GM21737 (cell line): Measurements from ENCODE around the gene TMEM40.
A peak's percentile ranks its signal among the peaks of the same experiment; 100 is the strongest.
"Not testable (repeated sequence)": the region's sequence is repeated elsewhere in the genome, so short reads cannot be mapped to it uniquely, and the experiment has no call there.

ENCODE experiments used
- ATAC-seq: cut with Tn5 transposase; IDR thresholded peaks from one replicate; pipeline ENCODE4 v1.9.1; 2021; ENCODE audit warnings: mild to moderate bottlenecking, moderate library complexity; ENCODE audit not compliant: unreplicated experiment

Gene TMEM40

DNA sequence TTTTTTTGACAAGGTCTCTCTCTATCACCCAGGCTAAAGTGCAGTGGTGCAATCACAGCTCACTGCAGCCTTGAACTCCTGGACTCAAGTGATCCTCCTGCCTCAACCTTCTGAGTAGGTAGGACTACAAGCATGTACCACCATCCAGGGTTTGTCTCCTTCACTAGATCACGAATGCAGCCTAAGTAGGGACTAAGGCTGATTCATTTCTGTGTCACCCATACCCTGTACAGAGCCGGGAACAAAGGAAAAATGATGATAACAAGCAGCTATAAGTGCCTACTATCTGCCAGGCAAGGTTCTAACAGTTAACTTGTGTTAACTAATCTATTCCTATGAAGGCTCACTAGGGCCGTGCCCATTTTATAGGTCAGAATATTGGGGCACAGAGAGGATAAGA lies 7.0 kb downstream of the TMEM40 start:
- ATAC-seq: no peak

DNA sequence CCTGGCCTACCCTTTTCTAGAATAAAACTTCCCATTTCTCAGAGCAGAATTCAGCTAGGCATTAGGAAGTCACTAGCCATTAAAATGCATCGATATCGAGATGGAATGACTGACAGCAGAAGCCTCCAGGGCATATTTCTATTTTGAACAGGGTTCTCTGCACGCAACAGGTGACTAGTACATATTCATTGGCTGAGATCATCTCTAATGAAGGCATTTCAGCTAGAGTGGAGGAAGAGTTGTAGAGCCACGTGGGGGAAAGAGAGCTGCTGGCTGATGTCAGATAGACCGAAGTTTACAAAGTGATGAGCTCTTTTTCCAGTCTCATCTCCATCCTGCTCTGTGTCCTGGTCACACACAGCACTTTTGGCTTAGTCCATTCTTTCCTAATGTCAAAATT lies 7.5 kb downstream of the TMEM40 start:
- ATAC-seq: no peak

- ATAC-seq: peak; percentile 46
Observed at GRCh38 chr3:12750658-12751071, 8.4 kb downstream of the TMEM40 start.

DNA sequence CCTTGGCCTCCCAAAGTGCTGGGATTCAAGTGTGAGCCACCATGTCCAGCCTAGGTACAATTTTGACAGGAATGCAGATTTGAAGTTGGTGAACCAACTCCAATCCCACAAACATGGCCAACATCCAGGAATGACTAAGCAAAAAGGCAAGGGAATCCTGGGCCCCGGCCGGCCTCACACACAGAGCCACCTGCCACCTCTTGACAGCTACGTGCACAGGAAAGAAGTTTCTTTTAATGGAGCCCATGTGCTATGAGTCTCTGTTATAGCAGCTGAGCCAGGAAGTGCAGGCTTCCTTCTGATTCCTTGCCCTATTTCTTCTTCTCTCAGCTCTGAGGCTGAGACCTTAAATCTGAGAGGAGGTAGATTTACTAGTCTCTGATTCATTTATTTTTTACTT lies 8.8 kb downstream of the TMEM40 start:
- peak; percentile 20 for ATAC-seq

GRCh38 chr3:12748477-12748876 lies 10.6 kb downstream of the TMEM40 start:
- ATAC-seq: no peak

- no peak for ATAC-seq
Observed at GRCh38 chr3:12746419-12746818, 12.6 kb downstream of the TMEM40 start.

GRCh38 chr3:12744326-12744725 lies 14.7 kb downstream of the TMEM40 start:
- ATAC-seq: no peak

DNA sequence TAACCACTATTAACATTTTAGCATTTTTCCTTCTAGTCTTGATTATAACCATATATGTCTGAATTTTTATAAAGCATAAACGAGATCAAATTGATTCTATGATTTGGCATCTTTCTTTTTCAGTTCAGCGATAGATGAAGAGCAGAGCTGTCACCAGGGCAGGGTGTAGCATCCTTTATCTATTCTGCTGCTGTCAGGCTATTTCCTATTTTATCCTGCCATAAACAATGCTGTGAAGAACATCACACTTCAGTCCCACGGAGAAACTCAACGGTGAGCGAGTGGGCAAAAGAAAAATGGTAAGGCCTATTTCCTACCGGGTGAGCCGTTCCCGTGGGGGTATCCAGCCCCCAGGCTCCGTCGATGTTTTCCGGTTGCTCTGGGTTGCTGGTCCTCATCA lies 15.5 kb downstream of the TMEM40 start:
- ATAC-seq: no peak

GRCh38 chr3:12742330-12743107 lies 16.5 kb downstream of the TMEM40 start:
- ATAC-seq: no peak

- ATAC-seq: no peak
Observed at GRCh38 chr3:12741209-12741608, 17.9 kb downstream of the TMEM40 start.

DNA sequence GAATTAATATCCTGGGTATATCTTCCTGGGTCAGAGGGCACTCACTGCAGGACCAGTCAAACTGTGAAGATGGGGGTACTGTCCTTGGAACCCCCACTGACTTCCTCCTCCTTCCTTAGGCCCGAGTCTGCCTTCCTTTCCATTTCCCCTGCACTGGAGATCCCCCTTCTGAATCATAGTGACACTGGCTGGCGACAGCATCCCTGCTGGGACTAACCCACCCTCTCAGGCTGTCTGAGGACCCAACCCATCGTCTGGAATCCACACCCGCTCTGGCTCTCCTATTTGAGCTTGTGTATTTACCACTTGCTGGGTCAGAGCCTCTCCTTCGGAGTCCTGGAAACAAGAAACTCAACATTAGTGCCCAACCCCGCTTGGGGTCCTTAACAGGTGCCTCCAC lies 21.2 kb downstream of the TMEM40 start:
- ATAC-seq: no peak

DNA sequence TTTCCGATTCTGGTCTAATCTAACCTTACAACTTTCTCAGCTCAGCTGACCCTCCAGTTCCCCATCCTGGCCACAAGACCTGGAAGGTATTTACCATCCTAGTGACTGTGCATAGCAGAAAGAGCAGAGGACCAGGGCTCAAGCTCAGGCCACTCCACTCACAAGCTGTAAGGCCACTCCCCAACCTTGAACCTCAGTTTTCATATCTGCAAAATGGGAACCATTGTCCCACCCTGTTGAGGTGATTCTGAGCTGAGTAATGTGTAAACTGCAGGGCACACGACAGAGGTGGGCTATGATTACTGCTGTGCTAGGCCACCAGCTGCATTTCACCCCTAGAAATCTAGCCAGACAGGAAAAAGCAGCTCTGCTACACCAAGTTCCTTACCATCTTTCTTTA lies 21.7 kb downstream of the TMEM40 start:
- no peak for ATAC-seq

DNA sequence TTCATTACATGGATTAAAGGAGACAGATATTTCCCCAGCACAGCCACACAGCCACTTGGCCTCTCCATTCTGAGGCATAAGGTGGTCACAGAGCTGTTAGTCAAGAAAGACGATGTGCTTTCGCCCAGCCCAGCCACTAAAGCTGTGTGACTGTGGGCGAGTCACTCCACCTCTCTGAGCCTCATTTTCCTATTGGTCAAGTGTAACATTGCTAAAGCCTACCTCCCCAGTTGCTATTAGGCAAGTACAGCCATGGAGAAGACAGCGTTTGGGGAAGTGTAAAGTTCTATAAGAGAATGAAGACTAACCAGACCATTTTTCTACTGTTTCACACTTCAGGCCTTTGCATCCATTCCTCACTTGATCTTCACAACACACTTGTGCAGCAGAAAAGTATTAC lies 24.1 kb downstream of the TMEM40 start:
- ATAC-seq: no peak

DNA sequence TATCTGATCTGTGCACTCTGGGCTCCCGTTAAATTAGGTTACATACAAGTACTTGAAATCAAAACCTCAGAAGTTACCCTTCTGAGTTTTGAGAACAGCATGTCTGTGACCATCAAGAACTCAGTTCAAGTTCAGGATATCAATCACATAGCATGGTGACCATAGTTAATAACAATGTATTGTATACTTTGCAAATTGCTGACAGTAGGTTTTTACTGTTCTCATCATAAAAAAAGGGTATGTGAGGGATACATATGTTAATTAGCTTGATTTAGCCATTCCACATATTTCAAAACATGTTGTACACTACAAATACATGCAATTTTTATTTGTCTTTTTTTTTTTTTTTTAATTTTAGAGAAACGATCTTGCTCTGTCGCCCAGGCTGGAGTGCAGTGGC lies 25.5 kb downstream of the TMEM40 start:
- no peak for ATAC-seq

DNA sequence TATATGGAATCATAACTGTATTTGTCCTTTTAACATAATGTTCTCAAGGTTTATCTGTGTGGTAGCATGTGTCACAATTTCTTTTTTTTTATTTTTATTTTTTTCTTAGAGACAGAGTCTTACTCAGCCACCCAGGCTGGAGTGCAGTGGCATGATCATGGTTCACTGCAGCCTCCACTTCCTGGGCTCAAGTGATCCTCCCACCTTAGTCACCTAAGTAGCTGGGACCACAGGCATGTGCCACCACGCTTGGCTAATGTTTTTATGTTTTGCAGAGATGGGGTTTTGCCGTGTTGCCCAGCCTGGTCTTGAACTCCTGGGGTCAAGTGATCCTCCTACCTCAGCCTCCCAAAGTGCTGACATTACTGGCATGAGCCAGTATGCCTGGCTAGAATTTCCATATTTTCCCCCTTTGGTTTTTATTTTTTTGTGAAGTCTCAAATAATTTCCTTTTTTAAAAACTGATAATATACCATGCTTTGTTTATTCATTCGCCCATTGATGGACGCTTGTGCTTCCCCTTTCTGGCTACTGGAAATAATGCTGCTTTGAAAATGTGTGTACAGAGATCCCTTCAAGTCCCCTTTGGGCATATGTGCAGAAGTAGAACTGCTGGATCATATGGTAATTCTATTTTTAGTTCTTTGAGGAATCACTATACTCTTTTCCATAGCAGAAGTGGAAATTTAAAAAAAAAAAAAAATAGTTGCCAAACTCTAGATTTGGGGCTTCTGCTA lies 28.4 kb downstream of the TMEM40 start:
- no peak for ATAC-seq

DNA sequence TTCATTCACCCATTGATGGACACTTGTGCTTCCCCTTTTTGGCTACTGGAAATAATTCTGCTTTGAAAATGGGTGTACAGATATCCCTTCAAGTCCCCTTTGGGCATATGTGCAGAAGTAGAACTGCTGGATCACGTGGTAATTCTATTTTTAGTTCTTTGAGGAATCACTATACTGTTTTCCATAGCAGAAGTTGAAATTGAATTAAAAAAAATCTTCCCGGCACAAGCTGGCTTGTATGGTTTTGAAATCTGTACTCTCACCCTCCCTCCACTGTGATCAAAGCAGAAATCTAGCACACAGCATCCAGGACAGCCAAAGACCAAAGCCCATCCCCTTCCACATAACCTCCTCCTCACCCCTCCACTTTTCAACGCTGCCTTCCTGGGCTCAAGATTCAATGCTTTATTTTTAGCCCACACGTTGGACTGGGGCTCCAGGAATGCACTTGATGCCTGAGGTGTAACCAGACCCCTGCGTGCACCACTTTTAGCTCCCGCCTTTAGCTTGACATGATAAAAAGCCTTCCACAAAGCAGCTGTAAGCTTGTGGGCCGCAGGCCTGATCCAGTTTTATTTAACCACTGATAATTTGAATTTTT lies 29.9 kb downstream of the TMEM40 start:
- ATAC-seq: no peak

GRCh38 chr3:12727937-12728336 lies 31.1 kb downstream of the TMEM40 start:
- no peak for ATAC-seq

- no peak for ATAC-seq
Observed at GRCh38 chr3:12727481-12727880, 31.6 kb downstream of the TMEM40 start.

- ATAC-seq: no peak
Observed at GRCh38 chr3:12725436-12725835, 33.6 kb downstream of the TMEM40 start.

- no peak for ATAC-seq
Observed at GRCh38 chr3:12724794-12725193, 34.3 kb downstream of the TMEM40 start.

- not testable (repeated sequence) for ATAC-seq
Observed at GRCh38 chr3:12723362-12723761, 35.7 kb downstream of the TMEM40 start.

- no peak for ATAC-seq
Observed at GRCh38 chr3:12722226-12722625, 36.8 kb downstream of the TMEM40 start.
